Activated CD4-positive, alpha-beta T cell treated with anti-CD3 and anti-CD28 coated beads, Interleukin-10, Interleukin-2, amounts not matched to agents 100 ng/mL and 50 ng/mL, durations not matched to agents 16 hours and 8 hours (primary cell): ENCODE measurements around the gene NSA2.

Experiments used
- DNase-seq: peaks from one replicate; pipeline ENCODE4 v3.0.0-alpha.2; 2020

NSA2 gene

DNA sequence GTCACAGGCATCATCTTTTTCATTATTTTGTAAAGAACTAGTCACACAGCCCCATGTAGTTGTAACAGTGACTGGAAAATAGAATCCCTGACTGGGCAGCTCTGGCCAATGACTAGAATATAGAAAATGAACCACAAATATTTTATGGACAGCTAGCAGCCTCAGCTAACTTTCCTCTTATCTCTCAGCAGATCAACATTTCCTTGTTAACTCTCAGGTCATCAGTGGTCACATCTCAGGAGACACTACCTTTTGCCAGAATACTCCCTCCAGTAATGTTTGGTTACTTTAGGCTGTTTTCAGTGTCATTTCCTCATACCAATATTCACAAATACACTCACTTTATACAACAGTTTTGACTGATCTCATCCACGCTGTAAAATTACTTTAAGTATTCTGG lies 55.2 kb downstream of the NSA2 start:
- DNase-seq, result no peak

DNA sequence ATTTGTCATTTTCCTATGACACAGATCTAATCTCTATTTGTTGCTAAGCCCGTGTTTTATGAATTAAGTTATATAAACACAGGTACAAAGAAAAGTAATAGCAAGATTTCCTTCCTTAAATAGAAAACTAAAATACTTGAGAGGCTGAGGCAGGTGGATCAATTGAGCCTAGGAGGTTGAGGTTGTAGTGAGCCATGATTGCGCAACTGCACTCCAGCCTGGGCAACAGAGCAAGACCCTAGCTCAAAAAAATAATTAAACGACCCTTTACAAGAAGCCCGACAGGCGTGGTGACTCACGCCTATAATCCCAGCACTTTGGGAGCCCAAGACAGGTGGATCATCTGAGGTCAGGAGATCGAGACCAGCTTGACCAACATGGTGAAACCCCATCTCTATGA lies 62.4 kb downstream of the NSA2 start:
- no peak for DNase-seq
